Measurements from ENCODE around the gene PBX4. TPM values are rescaled to one million over a fixed set of nuclear protein-coding genes. Genes with fewer than 3 reads are reported as not detected.
A peak's percentile ranks its signal among the peaks of the same experiment; 100 is the strongest.

The PBX4 gene
- total RNA-seq, 1 donor from 2014 or later, result 0.46 TPM

DNA sequence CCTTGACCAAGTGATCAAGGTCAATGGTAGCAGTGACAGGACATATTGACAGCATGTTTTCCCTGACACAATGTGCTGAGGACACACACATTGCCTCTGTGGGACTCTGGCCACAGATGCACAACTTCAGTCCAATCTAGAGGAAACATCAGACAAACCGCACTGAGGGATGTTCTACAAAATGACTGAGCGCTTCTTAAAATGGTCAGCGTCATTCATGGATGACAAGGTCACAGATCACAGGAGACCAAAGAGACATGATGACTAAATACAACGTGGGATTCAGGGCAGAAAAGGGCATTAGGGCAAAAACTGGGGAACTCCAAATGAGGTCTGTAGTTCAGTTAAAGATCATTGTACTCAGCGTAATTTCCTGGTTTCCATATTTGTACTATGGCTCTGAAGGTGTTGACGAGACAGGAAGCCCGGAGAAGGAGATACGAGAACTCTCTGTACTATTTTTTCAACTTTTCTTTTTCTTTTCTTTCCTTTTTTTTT is 20.6 kb downstream of the PBX4 start:
- TF ChIP-seq CTCF (IDR thresholded peaks at IDR 0.05), result no peak

GRCh38 chr19:19595171-19595701 is 23.3 kb downstream of the PBX4 start:
- Mint-ChIP-seq H3K9me3 (ENCODE audit: unreplicated experiment) (no peaks in the 10 kb centered on the region), H3K27me3 (ENCODE audit: unreplicated experiment) (no peaks in the 10 kb centered on the region), H3K36me3 (ENCODE audit: unreplicated experiment) (no peaks in the 10 kb centered on the region), H3K27ac (ENCODE audit: unreplicated experiment) (no peak overlapping the region), H3K4me1 (ENCODE audit: unreplicated experiment) (peaks cover 15% of the 10 kb centered on the region), H3K4me3 (ENCODE audit: unreplicated experiment) (no peak overlapping the region)
- TF ChIP-seq CTCF (IDR thresholded peaks at IDR 0.05), result no peak
- no peak for DNase-seq (ENCODE audit: extremely low spot score, unreplicated experiment)

More for the DNA sequence above, 20.6 kb downstream of the PBX4 start:
- Mint-ChIP-seq H3K27ac (ENCODE audit: unreplicated experiment) (no peak overlapping the region), H3K36me3 (ENCODE audit: unreplicated experiment) (no peaks in the 10 kb centered on the region), H3K9me3 (ENCODE audit: unreplicated experiment) (no peaks in the 10 kb centered on the region), H3K4me3 (ENCODE audit: unreplicated experiment) (no peak overlapping the region), H3K4me1 (ENCODE audit: unreplicated experiment) (peaks cover 2% of the 10 kb centered on the region), H3K27me3 (ENCODE audit: unreplicated experiment) (no peaks in the 10 kb centered on the region)
- DNase-seq (ENCODE audit: extremely low spot score, unreplicated experiment), result no peak

- H3K4me1 Mint-ChIP-seq (ENCODE audit: unreplicated experiment), result peaks cover 15% of the 10 kb centered on the region
- no peaks in the 10 kb centered on the region for H3K9me3 Mint-ChIP-seq (ENCODE audit: unreplicated experiment)
- H3K4me3 Mint-ChIP-seq (ENCODE audit: unreplicated experiment), result no peak overlapping the region
- no peak for TF ChIP-seq CTCF (IDR thresholded peaks at IDR 0.05)
- H3K36me3 Mint-ChIP-seq (ENCODE audit: unreplicated experiment), result no peaks in the 10 kb centered on the region
- H3K27ac Mint-ChIP-seq (ENCODE audit: unreplicated experiment), result no peak overlapping the region
- H3K27me3 Mint-ChIP-seq (ENCODE audit: unreplicated experiment), result no peaks in the 10 kb centered on the region
- DNase-seq (ENCODE audit: extremely low spot score, unreplicated experiment), result no peak
These were observed 24.1 kb downstream of the PBX4 start for GRCh38 chr19:19594381-19594780.

DNA sequence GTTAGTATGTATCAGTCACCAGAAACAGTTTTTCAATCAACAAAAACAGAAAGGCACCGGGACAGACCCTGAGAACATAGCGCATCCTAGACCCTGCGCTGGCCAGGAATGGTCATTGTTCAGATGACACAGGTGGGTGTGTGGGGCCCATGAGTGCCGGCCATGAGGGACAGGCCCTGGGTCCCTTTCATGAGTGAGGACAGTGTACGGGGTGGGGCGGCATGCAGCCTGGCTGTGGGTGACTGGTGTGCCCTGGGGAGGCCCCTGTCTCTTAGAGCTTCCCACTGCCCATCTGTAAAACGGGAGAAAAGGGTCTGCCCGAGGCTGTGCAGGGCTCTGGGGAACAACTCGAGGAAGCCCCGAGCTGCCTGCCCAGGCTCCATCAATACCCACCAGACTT is 25.8 kb downstream of the PBX4 start:
- Mint-ChIP-seq H3K27ac (ENCODE audit: unreplicated experiment) (no peak overlapping the region), H3K9me3 (ENCODE audit: unreplicated experiment) (no peaks in the 10 kb centered on the region), H3K4me3 (ENCODE audit: unreplicated experiment) (no peak overlapping the region), H3K27me3 (ENCODE audit: unreplicated experiment) (no peaks in the 10 kb centered on the region), H3K4me1 (ENCODE audit: unreplicated experiment) (peaks cover 15% of the 10 kb centered on the region), H3K36me3 (ENCODE audit: unreplicated experiment) (no peaks in the 10 kb centered on the region)
- no peak for TF ChIP-seq CTCF (IDR thresholded peaks at IDR 0.05)
- DNase-seq (ENCODE audit: extremely low spot score, unreplicated experiment), result no peak

GRCh38 chr19:19591133-19591825 is 27.2 kb downstream of the PBX4 start:
- no peak for TF ChIP-seq CTCF (IDR thresholded peaks at IDR 0.05)
- Mint-ChIP-seq H3K27ac (ENCODE audit: unreplicated experiment) (peak overlapping the region; percentile 80), H3K27me3 (ENCODE audit: unreplicated experiment) (no peaks in the 10 kb centered on the region), H3K9me3 (ENCODE audit: unreplicated experiment) (no peaks in the 10 kb centered on the region), H3K4me1 (ENCODE audit: unreplicated experiment) (peaks cover 15% of the 10 kb centered on the region), H3K4me3 (ENCODE audit: unreplicated experiment) (no peak overlapping the region), H3K36me3 (ENCODE audit: unreplicated experiment) (no peaks in the 10 kb centered on the region)
- DNase-seq (ENCODE audit: extremely low spot score, unreplicated experiment), result no peak

Measured in osteocyte (in vitro differentiated cells).